CD4-positive, alpha-beta T cell (primary cell): ENCODE results near the gene DNM1L. TPM values are rescaled to one million over a fixed set of nuclear protein-coding genes. Genes with fewer than 3 reads are reported as not detected.
A peak's percentile ranks its signal among the peaks of the same experiment; 100 is the strongest.

Experiments used
- ATAC-seq: fragments of 200-7000 bp; cut with Tn5 transposase; one replicate; pipeline ENCODE4 v1.10.0; 2022; ENCODE audit warnings: mild to moderate bottlenecking; ENCODE audit not compliant: poor library complexity
- CTCF ChIA-PET: fragments of 350-600 bp; sonication (Branson Sonifier 250); formaldehyde crosslinking; loops from one replicate; lab custom pipeline; 2021; ENCODE audit warnings: antibody characterized with exemption, inconsistent platforms; lab: Charles Lee
- POLR2A ChIA-PET: fragments of 350-600 bp; sonication (Branson Sonifier 250); formaldehyde crosslinking; loops from one replicate; lab custom pipeline; 2021; ENCODE audit warnings: antibody characterized with exemption, inconsistent platforms; lab: Charles Lee
- DNase-seq, 14 experiments: peaks; one replicate each; pipeline ENCODE4 v3.0.0-alpha.2; 2013 to 2020; ENCODE audit warnings: mixed read lengths in 2 of 14
- H3K27ac ChIP-seq, 2 donors: one replicate each; pipeline versions ENCODE4 v1.5.1 to v1.7.0; 2013; ENCODE audit warnings: low read length in 2 of 2, low read depth in 1 of 2, mild to moderate bottlenecking in 1 of 2
- H3K27me3 ChIP-seq, 2 experiments: 1 replicate in 1 of 2; 2 replicates in 1 of 2; pipeline versions ENCODE4 v1.6.1 to v1.7.0; 2013; ENCODE audit warnings: low read length in 2 of 2, control low read depth in 1 of 2, mild to moderate bottlenecking in 1 of 2, moderate library complexity in 1 of 2; ENCODE audit not compliant: insufficient read depth in 2 of 2, control insufficient read depth in 1 of 2
- H3K36me3 ChIP-seq: one replicate; pipeline ENCODE4 v1.6.1; 2013; ENCODE audit warnings: low read length, control low read depth; ENCODE audit not compliant: insufficient read depth
- H3K4me1 ChIP-seq: one replicate; pipeline ENCODE4 v1.6.1; 2013; ENCODE audit warnings: low read length, control low read depth; ENCODE audit not compliant: insufficient read depth
- H3K4me3 ChIP-seq: one replicate; pipeline ENCODE4 v1.5.1; 2013; ENCODE audit warnings: mild to moderate bottlenecking, low read length, moderate library complexity
- H3K9me3 ChIP-seq, 2 experiments: 1 replicate in 1 of 2; 2 replicates in 1 of 2; pipeline versions ENCODE4 v1.6.1 to v1.7.0; 2013; ENCODE audit warnings: low read length in 2 of 2, mild to moderate bottlenecking in 2 of 2, control low read depth in 1 of 2, moderate library complexity in 1 of 2; ENCODE audit not compliant: control insufficient read depth in 1 of 2, insufficient read depth in 1 of 2
- H3K27ac Mint-ChIP-seq: one replicate; pipeline ENCODE4 v1.8.0; 2020; ENCODE audit warnings: mixed read lengths
- H3K27me3 Mint-ChIP-seq: one replicate; pipeline ENCODE4 v1.8.0; 2021; ENCODE audit warnings: mixed read lengths
- H3K36me3 Mint-ChIP-seq: one replicate; pipeline ENCODE4 v1.8.0; 2021; ENCODE audit warnings: low read depth, mixed read lengths
- H3K4me1 Mint-ChIP-seq: one replicate; pipeline ENCODE4 v1.8.0; 2021; ENCODE audit warnings: low read depth, mixed read lengths
- H3K4me3 Mint-ChIP-seq: one replicate; pipeline ENCODE4 v1.8.0; 2020; ENCODE audit warnings: mild to moderate bottlenecking, mixed read lengths
- H3K9me3 Mint-ChIP-seq: one replicate; pipeline ENCODE4 v1.8.0; 2020; ENCODE audit warnings: mixed read lengths
- CTCF ChIP-seq: fragments of 200-600 bp; IDR thresholded peaks from one replicate; pipeline ENCODE4 v1.8.0; 2022; ENCODE audit warnings: antibody characterized with exemption, mild to moderate bottlenecking
- intact Hi-C, 2 experiments: fragments of 100-400 bp; cut with DNase I in 1 of 2; cut with micrococcal nuclease in 1 of 2; formaldehyde crosslinking; loops; one replicate each; pipeline versions ENCODE4 v1.15.1 to v1.9.0; 2023 to 2025; cut with DNase I, micrococcal nuclease
- total RNA-seq, 174 experiments: library from RNA in 2 of 174; stranded (reverse) in 2 of 174; gene quantifications; one replicate each; pipeline ENCODE4 v1.2.3 and lab custom pipeline; 2021 to 2026

Gene DNM1L
- total RNA-seq, 2 experiments from 2014 or later, result 70.9 to 74.6 TPM

DNA sequence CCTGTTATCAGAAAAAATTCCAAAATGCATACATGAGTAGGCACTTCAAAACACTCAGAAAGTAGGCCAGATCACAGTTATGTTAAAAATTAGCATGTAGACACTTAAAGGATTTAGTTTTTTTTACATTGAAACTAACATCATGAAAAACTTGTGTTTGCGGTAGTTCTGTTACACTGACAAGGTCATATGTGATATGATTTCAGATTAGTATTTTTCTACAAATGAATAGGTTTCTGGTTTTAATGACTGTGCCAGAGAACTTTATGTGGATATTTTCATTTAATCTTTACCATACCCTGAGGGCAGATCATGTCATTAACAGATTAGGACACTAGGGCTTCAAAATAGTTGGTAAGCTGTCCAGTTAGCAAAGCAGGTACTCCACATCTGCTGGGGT is 55.9 kb downstream of the DNM1L start:
- Mint-ChIP-seq H3K4me3 (no peak overlapping the region), H3K27me3 (no peaks in the 10 kb centered on the region), H3K27ac (peak overlapping the region; percentile 9), H3K4me1 (peaks cover 8% of the 10 kb centered on the region), H3K9me3 (no peaks in the 10 kb centered on the region), H3K36me3 (peaks cover 89% of the 10 kb centered on the region)
- H3K9me3 ChIP-seq, result no peaks in the 10 kb centered on the region
- H3K4me3 ChIP-seq, result no peak overlapping the region
- DNase-seq (no peak), ATAC-seq (no peak)
- no peaks in the 10 kb centered on the region for H3K27me3 ChIP-seq
- no peak for TF ChIP-seq CTCF
- CTCF ChIA-PET, result interaction anchor here (0.6 kb wide), 1 partner anchor 32 kb away, joined by 5 read pairs; no protein-coding TSS in a partner anchor
- peaks cover 75% of the 10 kb centered on the region for H3K36me3 ChIP-seq
- intact Hi-C loops, result no loop called here
- POLR2A ChIA-PET, result no interaction called here
- H3K4me1 ChIP-seq, result no peaks in the 10 kb centered on the region
- no peak overlapping the region for H3K27ac ChIP-seq

- H3K27ac Mint-ChIP-seq, result no peak overlapping the region
- no peak for DNase-seq
- Histone ChIP-seq H3K4me1 (no peaks in the 10 kb centered on the region), H3K4me3 (no peak overlapping the region), H3K9me3 (no peaks in the 10 kb centered on the region), H3K36me3 (peaks cover 76% of the 10 kb centered on the region), H3K27ac (no peak overlapping the region), H3K27me3 (no peaks in the 10 kb centered on the region)
- H3K9me3 Mint-ChIP-seq, result no peaks in the 10 kb centered on the region
- CTCF ChIA-PET, result no interaction called here
- POLR2A ChIA-PET, result no interaction called here
- H3K4me1 Mint-ChIP-seq, result peaks cover 8% of the 10 kb centered on the region
- intact Hi-C loops, result no loop called here
- peaks cover 91% of the 10 kb centered on the region for H3K36me3 Mint-ChIP-seq
- no peaks in the 10 kb centered on the region for H3K27me3 Mint-ChIP-seq
- no peak for TF ChIP-seq CTCF
- no peak for ATAC-seq
- H3K4me3 Mint-ChIP-seq, result no peak overlapping the region
Measured at GRCh38 chr12:32736445-32736844, 57.3 kb downstream of the DNM1L start.

DNA sequence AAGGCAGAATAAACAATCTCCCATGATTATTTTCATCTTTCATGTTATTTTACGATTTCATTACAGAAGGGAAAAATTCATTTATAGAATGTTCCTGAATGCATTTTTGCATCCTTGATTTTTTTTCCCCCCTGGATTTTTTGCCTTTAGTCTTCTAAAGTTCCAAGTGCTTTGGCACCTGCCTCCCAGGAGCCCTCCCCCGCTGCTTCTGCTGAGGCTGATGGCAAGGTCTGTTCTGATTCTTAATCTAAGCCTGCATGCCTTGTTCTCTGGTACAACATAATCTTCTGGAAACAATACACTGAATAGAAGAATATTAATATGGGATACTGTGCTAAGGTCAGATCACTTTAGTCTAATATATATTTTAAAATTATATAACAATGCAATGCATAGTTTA is 58.6 kb downstream of the DNM1L start:
- no peaks in the 10 kb centered on the region for H3K9me3 Mint-ChIP-seq
- no peaks in the 10 kb centered on the region for H3K27me3 Mint-ChIP-seq
- peaks cover 90% of the 10 kb centered on the region for H3K36me3 Mint-ChIP-seq
- H3K4me3 ChIP-seq, result no peak overlapping the region
- ATAC-seq (no peak), DNase-seq (no peak)
- H3K4me3 Mint-ChIP-seq, result no peak overlapping the region
- H3K4me1 Mint-ChIP-seq, result peaks cover 8% of the 10 kb centered on the region
- intact Hi-C loops, result no loop called here
- CTCF ChIA-PET, result interaction anchor here (1.0 kb wide), 1 partner anchor 45 kb away, joined by 3 read pairs; no protein-coding TSS in a partner anchor
- POLR2A ChIA-PET, result interaction anchor here (1.0 kb wide), 1 partner anchor 18 kb away, joined by 3 read pairs; the partner anchor contains the start of gene YARS2
- H3K27me3 ChIP-seq, result no peaks in the 10 kb centered on the region
- H3K4me1 ChIP-seq, result no peaks in the 10 kb centered on the region
- H3K27ac ChIP-seq, result no peak overlapping the region
- no peak for TF ChIP-seq CTCF
- H3K9me3 ChIP-seq, result no peaks in the 10 kb centered on the region
- peak overlapping the region; percentile 30 for H3K27ac Mint-ChIP-seq
- H3K36me3 ChIP-seq, result peaks cover 75% of the 10 kb centered on the region
